Testis (tissue), 2 donors: ENCODE data around the gene COBL.

Experiments
- POLR2A ChIP-seq: fragments of 450-650 bp; IDR thresholded peaks from one replicate; pipeline ENCODE4 v1.6.1; 2017; ENCODE audit warnings: antibody characterized with exemption, mild to moderate bottlenecking, moderate library complexity
- TF ChIP-seq, protein P1 (sequence below), 3 experiments: fragments of 450-650 bp in 2 of 3; fragments of 200-600 bp in 1 of 3; sonication (generic) in 1 of 3; IDR thresholded peaks; one replicate each; pipeline ENCODE4 v1.5.1; 2016 to 2019; ENCODE audit warnings: antibody characterized with exemption in 3 of 3, mild to moderate bottlenecking in 2 of 3, moderate library complexity in 1 of 3

DNA sequence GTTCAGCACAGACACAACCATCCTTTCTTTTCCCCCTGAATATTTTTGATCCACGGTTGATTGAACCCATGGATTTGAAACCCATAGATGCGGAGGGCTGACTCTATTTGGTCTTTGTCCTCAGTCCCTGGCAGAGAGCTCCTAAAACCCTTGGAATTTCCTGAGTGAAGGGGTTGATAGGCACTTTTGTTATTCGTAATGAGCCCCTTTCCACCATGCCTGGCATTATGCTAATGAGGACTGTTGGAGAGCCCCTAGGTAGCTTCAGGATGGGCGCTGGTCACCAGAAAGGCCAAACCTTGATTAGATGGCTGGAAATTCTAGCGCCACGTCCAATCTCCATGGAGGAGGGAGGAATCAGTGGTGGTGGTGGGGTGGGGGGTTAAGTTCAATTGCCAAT is 328.1 kb downstream of the COBL start:
- TF ChIP-seq, protein P1, sequence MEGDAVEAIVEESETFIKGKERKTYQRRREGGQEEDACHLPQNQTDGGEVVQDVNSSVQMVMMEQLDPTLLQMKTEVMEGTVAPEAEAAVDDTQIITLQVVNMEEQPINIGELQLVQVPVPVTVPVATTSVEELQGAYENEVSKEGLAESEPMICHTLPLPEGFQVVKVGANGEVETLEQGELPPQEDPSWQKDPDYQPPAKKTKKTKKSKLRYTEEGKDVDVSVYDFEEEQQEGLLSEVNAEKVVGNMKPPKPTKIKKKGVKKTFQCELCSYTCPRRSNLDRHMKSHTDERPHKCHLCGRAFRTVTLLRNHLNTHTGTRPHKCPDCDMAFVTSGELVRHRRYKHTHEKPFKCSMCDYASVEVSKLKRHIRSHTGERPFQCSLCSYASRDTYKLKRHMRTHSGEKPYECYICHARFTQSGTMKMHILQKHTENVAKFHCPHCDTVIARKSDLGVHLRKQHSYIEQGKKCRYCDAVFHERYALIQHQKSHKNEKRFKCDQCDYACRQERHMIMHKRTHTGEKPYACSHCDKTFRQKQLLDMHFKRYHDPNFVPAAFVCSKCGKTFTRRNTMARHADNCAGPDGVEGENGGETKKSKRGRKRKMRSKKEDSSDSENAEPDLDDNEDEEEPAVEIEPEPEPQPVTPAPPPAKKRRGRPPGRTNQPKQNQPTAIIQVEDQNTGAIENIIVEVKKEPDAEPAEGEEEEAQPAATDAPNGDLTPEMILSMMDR (IDR thresholded peaks at IDR 0.05) = no peak
- no peak for TF ChIP-seq POLR2A
